DMS153 (cell line): ENCODE data around the gene UBASH3B.

Experiments used
- DNase-seq: peaks from one replicate; lab custom pipeline; 2025; lab: John Stamatoyannopoulos, UW

The UBASH3B gene

DNA sequence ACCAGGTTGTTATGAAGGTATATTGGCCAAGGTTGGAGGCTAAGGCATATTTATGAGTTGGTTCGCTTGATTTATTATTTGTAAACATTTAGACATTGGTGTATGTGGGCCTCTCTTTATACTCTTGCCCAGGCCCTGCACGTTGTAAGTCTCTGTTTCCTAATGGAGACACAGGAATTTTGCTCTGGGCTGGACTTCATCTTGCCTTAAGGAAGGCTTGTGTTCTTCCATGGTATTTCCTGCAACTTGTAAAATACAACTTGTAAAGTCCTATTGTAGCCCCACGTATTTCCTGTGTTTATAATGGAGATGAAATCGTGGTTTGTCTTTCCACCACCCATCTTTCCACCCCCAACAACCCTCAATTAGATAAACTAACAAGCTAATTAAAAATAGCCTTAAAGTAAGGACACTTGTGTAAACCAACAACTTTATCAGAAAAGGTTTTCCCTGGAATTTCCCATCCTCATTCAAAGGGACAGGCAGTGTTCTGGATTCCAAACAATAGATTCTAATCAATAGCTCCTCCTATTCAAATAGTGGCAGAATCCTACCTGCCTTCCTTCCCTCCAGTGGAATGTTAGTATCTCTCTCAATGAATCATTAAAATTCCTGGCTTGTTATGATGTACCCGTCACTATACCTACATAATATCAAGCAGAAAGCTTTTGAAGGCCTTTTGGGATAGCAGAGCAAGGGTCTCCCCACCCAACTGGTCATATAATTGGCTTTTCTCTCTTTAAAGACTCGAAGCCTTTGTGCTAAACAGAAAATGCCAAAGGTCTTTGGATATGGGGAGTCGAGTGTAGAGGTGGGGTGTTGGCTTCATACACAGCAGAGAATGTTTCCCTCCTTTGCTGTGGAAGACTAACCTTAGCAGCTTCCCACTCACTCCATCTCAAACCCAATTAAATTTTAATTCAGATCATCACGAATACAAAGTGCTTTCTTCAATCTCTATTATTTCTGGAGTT, 77.1 kb downstream of the UBASH3B start:
- DNase-seq: no peak

DNA sequence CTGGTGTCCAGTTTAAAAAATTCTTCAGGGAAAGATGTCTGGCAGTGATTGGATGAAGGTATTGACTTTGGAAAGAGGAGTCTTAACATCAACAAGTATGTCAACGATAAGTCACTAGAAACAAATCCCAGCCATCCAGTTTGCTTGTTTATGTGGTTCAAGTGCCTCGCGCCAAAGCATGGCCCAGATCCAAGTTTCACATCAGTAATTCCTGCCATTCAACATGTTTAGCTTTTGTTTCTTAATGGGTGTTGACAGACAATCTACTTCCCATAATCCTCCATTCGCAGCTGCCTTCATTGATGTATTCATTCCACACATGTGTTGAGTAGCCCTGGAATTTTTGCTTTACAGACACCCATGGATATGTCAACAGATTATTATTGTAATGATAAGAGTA, 77.8 kb downstream of the UBASH3B start:
- DNase-seq: peak; percentile 76

DNA sequence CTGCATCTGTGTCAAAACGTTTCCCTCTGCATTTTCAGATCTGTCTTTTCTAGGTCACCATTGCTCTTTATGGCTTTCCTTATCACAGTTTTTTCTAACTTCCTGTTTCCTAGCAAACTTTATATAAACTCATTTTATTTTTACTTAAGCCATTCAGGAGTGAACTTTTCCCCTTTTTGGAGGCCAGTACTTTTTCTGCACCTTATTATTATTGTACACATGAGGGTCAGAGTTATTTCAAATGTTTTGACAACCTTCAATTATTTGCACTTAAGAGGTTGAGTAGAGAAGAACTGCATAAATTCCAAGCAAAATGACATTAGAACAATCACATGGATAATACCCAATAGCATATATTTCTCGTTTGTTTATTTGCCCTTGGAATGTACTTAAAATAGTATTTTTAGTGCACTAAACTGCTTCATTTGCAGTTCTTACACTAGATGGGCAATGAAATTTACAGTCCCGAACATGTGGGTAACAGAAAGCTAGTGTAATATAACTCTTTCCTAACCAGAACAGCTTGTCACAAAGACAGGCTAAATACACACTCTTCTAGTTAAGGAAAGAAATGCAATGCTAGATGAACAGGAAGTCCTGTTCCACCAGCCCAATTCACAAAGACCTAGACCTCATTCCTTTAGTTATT, 79.5 kb downstream of the UBASH3B start:
- DNase-seq: no peak

DNA sequence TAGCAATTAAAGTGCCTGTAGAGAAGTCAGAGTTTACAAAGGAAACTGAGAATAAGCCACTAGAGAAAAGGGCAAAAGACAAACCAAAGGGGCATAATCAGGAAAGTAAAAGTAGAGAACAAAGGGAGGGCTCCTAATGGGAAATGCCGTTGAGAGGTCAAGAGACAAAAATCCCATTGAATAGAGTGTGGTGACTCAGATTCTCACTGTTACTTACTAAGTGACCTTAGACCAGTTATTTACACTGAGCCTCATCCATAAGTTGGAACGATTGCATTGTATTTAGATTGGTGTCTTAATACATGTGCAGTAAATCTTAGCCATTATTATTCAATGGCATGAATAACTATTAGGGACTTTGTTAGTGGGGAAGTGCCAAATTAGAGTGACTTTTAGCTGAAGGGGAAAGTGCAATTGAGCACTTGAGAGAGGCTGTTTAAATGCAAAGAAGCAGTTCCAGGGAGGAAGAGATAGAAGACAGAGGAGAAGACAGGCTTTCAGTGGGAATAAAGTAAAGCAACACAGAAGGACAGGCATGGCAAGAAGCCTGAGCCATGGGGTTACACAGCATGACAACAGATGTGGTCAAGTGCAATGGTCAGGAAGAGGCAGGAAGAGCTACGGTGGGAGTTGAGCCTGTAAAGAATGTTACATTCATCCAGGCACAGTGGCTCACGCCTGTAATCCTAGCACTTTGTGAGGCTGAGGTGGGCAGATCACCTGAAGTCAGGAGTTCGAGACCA, 82.6 kb downstream of the UBASH3B start:
- DNase-seq: no peak

DNA sequence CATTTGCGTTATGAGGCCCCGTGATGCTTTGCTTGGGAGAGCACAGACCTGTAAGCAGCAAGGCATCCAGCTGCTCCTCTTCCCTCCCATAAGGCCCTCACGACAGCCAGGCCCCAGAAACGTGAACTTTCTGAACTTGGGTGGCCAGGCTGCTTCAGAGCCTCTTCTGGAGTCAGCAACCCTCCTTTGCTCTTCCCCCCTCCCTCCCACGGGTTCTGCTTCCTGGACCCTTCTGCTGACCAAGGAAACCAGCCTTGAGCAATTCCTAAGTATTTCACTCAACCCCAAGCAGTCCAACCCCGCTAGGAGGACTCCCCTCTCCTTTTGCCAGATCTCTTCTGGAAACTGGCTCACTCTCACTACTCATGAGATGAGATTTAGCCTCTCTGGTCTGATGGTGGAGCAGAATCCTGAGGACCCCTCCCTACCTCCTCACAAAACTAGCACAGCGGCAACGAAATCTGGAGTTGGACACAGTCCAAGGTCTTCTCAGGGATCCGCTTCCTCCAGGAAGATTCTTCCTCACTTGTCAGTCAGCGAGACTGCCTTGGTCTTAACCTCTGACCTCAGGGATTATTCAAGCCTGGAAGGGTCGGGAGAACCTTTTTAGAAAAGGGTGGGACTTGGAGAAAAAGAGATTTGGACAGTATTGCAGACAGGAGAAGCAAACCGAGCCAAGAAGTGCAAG, 86.2 kb downstream of the UBASH3B start:
- DNase-seq: no peak

DNA sequence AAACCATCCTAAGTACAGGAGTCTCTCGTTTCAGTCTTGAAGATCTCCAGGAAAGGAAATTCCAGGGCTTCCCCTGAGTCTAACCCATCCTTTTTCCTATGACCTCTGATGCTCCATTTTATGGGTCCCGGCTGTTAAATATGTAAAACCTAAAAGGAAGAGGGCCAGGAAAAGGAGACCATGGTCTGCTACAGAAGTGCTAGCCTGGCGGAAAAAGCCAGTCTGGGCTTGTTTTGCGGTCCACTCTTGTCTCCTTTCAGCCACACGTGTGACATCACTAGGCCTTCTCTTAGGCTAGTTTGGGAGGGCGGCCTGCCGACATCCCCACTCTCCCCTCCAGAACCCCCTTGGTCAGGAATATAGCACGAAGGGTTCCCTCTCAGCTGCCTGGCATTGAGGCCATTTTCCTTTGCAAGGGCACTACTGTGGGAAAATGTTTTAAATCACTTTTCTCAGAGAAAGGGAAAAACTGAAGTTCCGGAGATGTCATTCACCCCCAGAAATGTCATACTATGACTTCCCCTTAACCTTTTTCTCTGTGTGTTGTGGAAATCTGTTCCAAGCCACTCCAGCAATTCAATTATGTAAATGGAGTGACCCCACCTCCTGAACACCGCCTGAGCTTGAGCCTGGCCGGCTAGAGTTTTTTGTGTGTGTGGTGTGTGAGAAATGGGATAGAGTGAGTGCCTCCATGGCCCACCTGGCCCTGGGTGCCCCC, 86.9 kb downstream of the UBASH3B start:
- DNase-seq: no peak

DNA sequence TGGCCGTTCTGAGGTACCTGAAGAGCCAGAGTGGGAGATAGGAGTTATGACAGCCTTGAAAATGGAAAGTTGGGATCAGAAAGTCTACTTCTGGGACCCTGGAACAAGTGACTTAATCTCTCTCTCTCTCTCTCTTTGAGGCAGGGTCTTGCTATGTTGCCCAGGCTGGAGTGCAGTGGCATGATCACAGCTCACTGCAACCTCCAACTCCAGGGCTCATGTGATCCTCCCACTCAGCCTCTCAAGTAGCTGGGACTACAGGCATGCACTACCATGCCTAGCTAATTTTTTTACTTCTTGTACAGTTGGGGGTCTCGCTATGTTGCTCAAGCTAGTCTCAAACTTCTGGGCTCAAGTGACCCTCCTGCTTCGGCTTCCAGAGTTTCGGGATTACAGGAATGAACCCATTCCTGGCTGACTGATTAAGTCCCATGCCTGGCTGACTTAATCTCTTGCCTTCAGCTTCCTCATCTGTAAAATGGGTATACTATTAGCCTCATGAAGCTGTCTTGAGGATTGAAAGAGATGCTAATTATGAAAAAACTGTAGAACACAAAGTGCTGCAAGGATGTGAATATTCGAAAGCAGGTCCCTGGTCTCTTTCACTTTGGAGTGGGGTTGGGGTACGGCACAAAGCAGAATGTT, 87.7 kb downstream of the UBASH3B start:
- no peak for DNase-seq

DNA sequence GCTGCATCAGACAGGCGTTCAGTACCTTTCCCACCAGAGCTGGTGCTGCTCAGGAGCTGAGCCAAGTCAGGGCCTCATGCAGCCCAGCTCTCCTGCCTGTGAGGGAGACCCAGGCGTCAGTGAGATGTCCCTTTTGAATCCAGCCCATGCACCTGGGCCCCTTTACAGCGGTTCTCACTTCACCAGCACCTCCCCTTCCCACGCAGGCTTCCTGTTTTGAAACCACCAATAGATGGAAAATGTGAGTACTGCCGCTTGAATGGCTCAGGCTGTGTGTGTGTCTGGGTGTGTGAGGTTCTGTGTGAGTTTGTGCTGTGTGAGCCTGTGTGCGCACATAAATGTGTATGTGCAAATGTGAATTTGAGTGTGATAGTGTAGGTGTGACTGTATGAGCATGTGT, 88.4 kb downstream of the UBASH3B start:
- no peak for DNase-seq

DNA sequence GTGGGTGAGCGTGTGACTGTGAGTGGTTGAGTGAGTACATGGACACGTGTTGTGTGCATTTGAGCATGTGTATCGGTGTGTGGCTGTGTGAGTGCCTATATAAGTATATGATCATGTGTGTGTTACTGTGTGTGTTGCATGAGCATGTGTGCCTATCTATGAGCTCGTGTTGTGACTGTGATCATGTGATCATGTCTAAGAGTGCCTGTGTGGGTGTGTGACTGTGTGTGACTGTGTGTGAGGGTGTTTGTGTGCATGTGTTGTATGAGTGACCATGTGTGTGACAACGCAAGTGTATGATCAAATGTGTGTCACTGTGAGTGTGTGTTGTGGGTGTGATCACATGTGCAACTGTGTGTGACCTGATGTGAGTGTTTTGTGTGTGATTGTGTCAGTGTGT, 88.8 kb downstream of the UBASH3B start:
- DNase-seq: no peak

DNA sequence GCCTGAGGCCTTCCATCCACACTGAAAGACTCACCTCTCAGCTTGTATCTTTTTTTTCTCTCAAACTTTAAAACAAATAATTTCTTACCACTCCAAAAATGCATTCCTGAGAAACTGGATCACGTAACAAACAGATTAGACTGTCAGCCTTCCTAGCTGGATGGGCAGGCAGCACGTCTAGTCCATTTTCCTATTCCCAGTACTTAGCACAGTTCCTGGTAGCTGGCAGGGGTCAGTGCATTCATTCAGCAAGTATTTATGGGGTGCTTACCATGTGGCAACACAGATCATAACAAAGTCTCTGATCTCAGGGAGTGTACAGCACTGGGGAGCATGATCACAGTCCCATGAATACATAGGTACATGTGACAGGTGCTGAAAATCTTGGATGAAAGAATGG, 89.6 kb downstream of the UBASH3B start:
- no peak for DNase-seq

DNA sequence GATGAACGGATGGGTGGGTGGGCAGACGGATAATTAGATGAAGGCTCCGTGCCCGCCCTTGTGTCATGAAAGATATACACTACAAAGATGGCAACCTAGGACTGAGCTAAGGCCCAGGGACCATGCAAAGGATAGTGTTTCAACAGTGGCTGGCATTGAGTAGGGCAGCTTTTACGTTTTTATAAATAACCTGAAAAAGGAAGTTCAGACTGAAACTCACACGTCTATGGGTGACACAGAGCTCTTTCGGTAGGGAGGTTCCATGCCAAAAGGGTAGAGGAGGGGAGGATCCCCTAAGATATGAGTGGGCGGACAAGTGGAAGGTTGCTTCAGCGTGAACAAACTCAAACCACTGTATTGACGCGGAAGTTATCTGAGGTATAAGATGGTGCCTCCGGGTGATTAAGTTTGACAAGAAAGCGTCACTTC, 90.5 kb downstream of the UBASH3B start:
- DNase-seq: no peak

DNA sequence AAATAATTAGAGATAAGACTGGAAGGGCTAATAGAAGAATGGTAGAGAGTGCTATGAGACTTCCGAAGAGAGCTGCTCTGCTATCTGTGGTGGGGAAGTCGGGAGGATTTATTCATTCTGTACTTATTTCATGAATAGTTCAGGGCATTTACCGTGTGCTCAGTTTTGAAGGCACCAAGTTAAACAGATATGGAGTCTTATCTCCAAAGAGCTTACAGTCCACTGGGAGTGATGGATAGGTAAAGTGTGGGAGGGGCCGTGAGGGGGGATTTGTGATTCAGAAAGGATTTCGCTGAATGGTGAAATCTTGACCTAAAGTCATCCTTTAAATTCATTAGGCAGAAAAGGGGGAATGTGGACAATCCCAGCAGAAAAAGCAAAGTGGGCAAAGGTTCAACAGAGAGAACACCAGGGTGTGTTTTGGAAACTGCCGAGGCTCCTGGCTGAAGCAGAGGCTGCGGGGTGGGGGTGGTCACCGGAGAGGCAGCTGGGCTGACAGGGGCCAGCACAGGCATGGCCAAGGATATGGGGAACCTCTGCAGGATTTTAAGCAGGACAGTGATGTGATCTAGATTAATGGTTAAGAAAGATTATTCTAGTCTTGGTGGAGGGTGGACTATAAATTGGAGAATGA, 91.2 kb downstream of the UBASH3B start:
- no peak for DNase-seq

DNA sequence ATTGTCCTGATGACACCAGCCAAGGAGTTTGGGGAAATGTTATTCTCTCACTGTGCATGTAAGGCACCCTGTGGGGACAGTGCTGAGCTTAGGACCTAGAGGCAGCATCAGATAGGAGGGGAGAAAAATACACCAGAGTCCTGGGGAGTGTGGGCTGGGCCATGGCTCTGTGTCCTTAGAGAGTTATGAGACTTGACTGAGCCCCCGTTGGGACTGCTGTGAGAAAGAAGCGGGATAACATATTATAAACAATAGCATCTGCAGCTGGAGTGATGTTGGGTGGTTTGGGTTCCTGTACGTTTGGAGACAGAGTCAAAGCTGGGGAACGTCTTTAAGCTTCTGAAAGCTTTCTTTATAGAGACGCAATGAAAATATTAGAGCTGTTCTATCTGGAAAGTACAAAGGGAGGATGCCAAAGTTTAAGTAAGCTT, 91.8 kb downstream of the UBASH3B start:
- no peak for DNase-seq

DNA sequence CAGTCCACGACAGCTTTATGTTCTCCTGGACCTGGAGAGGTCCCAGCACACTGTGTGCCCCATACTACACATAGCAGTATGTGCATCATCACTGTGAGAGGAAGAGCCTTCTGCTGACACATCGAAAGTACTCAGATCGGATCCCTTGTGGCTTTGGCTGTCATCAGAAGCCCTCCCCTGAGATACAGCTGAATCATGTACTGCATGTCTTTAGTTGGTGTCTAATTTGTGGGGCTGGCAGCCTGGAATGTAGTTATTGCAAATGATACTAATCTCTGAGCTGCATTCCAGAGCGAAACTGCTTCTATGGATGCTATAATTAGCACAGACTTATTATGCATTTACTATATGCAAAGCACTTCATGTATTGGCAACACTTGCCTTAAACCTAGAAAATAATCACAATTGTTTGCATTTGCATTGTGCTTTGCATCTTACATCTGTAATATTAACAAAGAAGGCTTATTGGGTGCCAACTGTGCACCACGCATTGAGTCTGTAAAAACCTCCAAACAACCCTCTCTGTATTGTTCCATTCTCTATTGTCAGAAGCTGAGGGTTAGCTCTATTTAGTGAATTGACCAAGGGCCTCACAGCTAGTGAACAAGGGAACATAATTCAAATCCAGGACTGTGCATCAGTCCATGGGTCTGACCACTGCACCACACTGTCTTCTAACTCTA, 93.6 kb downstream of the UBASH3B start:
- no peak for DNase-seq

DNA sequence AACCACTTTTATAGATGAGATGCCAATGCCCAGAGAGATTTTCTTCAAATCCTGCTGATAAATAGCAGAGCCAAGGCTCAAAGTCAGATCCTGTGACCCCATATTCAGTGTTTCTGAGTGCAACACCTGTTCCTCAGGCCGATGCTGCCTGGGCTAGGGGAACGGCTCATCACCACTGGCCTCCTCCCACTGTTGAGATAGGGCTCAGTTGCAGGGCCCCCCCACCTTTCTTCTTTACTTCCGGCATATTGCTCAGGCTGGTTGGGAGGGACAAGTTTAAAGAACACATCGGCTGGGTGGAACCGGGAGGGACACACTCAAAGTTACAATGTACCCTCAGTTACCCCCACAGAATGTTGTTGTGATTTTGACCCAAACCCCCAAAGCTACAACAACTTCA, 94.5 kb downstream of the UBASH3B start:
- no peak for DNase-seq

DNA sequence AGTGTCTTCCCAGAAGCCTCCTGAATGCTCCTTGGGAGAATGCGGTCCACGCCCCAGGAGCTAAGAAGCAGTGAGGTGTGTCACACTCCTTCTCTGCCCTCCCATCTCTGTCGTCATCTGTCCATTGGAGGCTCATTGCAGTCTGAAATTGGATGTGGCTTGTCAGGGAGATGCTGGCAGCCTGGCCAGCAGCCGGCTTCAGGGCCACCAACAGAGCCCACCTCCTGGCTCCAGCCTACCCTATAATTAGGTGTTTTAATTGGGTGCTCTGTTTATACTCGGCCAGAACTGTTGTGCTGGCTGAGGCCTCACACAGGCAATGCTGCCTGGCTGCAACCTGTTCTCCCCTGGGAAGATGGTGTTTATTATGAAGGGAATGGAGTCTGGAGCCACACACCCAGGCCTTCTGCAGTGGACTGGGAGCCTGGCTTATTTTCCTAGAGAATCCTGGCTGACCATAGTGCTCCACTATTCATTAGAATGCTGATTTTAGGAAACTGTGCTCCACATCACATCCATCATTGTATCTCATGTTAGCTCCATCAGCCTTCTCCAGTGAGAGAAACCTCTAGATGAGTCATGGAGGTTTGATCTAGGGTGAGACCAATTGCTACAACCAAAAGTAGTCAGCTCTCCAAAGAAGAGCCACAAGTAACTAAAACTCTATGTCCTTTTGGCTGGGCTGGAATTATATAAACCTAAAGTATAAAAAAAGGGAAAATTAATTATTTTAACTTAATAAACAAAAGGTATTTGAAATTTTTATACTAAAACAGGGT, 96.0 kb downstream of the UBASH3B start:
- DNase-seq: no peak

DNA sequence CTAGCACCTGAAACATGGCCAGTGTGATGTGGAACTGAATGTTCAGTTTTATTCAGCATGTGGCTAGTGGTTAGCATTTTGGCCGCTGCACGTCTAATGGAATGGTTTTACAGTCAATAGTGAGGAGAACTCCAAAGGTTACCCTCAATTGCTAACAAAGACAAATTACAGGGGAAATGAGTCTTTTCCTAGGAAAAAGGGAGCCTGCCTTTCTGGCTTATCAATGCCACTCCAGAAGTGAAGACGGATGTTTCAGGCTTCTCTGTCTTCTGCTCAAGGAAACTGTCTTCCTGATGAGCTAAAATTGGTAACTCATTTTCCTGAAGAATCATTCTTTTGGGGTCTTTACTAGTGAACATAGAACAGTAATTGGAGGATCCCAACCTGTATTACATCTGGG, 98.5 kb downstream of the UBASH3B start:
- no peak for DNase-seq

DNA sequence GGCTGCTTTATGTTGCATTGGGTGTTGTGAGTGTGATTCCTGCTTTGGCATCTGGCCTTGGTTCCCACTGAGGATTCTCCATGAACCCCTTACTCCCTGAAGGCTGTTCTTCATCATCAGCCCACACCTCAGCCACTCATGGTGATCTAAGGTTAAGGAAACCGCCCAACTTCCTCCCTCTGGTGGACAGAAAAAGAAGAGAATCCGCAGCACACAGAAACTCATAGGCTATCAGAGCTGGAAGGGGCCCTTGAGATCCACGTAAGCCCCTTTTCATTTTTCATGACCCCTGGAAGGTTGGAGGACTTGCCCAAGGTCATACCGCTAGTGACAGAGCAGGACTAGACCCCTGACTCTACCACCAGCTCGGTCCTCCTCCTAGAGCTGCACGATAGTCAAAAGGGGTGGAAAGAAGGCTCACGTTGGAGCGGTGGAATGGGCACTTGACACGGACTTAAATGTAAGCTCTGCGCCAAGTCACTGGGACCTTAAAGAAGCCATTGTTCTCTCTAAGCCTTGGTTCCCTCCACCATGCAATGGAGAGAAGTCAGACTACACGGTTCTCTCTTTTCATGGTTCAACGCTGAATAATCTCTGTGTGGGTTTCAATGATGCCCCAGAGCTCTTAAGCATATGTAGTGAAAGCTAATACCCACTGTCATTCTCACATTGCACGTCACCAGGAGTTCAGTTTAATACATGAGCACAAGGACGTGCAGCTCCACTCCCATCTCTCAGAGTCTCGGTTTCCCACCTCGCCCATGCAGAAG, 99.2 kb downstream of the UBASH3B start:
- no peak for DNase-seq
